Trophoblast cell (in vitro differentiated cells and primary cell): Measurements from ENCODE around the gene DGKD.

ENCODE experiments used
- DNase-seq, 2 donors: peaks; one replicate each; pipeline ENCODE4 v3.0.0-alpha.2; 2016
- H2AFZ ChIP-seq: 2 replicates; pipeline ENCODE4 v1.6.1; 2013; ENCODE audit warnings: low read length, moderate library complexity, mild to moderate bottlenecking; ENCODE audit not compliant: insufficient read depth, poor library complexity
- H2AK5ac ChIP-seq: 2 replicates; pipeline ENCODE4 v1.6.1; 2013; ENCODE audit warnings: mild to moderate bottlenecking, low read length
- H2BK120ac ChIP-seq: 2 replicates; pipeline ENCODE4 v1.6.1; 2013; ENCODE audit warnings: low read length, mild to moderate bottlenecking, moderate library complexity; ENCODE audit not compliant: insufficient read depth, poor library complexity
- H2BK12ac ChIP-seq: 2 replicates; pipeline ENCODE4 v1.6.1; 2013; ENCODE audit warnings: mild to moderate bottlenecking, low read length, moderate library complexity
- H2BK5ac ChIP-seq: 2 replicates; pipeline ENCODE4 v1.6.1; 2013; ENCODE audit warnings: low read length, low read depth, moderate library complexity, mild to moderate bottlenecking; ENCODE audit not compliant: poor library complexity
- H3K14ac ChIP-seq: 2 replicates; pipeline ENCODE4 v1.6.1; 2013; ENCODE audit warnings: mild to moderate bottlenecking, low read length
- H3K18ac ChIP-seq: 2 replicates; pipeline ENCODE4 v1.6.1; 2013; ENCODE audit warnings: mild to moderate bottlenecking, low read length
- H3K23ac ChIP-seq: 2 replicates; pipeline ENCODE4 v1.6.1; 2013; ENCODE audit warnings: low read length
- H3K27ac ChIP-seq: 2 replicates; pipeline ENCODE4 v1.5.1; 2013; ENCODE audit warnings: low read depth, mild to moderate bottlenecking, inconsistent platforms, low read length, moderate library complexity
- H3K27me3 ChIP-seq: 2 replicates; pipeline ENCODE4 v1.6.1; 2013; ENCODE audit warnings: inconsistent platforms, mild to moderate bottlenecking, low read length, moderate library complexity; ENCODE audit not compliant: insufficient read depth
- H3K36me3 ChIP-seq, 2 experiments: 1 replicate in 1 of 2; 2 replicates in 1 of 2; pipeline ENCODE4 v1.6.1; 2013; ENCODE audit warnings: low read length in 2 of 2, mild to moderate bottlenecking in 2 of 2, moderate library complexity in 1 of 2; ENCODE audit not compliant: insufficient read depth in 2 of 2, control insufficient read depth in 1 of 2
- H3K4ac ChIP-seq: 2 replicates; pipeline ENCODE4 v1.6.1; 2013; ENCODE audit warnings: low read depth, mild to moderate bottlenecking, low read length, moderate library complexity
- H3K4me1 ChIP-seq, 2 experiments: 1 replicate in 1 of 2; 2 replicates in 1 of 2; pipeline ENCODE4 v1.6.1; 2013; ENCODE audit warnings: low read length in 2 of 2, mild to moderate bottlenecking in 2 of 2, moderate library complexity in 1 of 2; ENCODE audit not compliant: insufficient read depth in 2 of 2, control insufficient read depth in 1 of 2
- H3K4me2 ChIP-seq: 2 replicates; pipeline ENCODE4 v1.6.1; 2013; ENCODE audit warnings: inconsistent platforms, mild to moderate bottlenecking, low read length, moderate library complexity
- H3K4me3 ChIP-seq: 2 replicates; pipeline ENCODE4 v1.5.1; 2013; ENCODE audit warnings: mild to moderate bottlenecking, low read depth, low read length, inconsistent platforms
- H3K79me1 ChIP-seq: one replicate; pipeline ENCODE4 v1.6.1; 2013; ENCODE audit warnings: low read length
- H3K79me2 ChIP-seq: 2 replicates; pipeline ENCODE4 v1.6.1; 2013; ENCODE audit warnings: low read length, mild to moderate bottlenecking; ENCODE audit not compliant: control insufficient read depth, insufficient read depth, poor library complexity
- H3K9ac ChIP-seq: 2 replicates; pipeline ENCODE4 v1.6.1; 2013; ENCODE audit warnings: mild to moderate bottlenecking, low read length
- H3K9me3 ChIP-seq: 2 replicates; pipeline ENCODE4 v1.6.1; 2013; ENCODE audit warnings: low read depth, mild to moderate bottlenecking, control low read depth, inconsistent platforms, low read length; ENCODE audit not compliant: insufficient read depth
- H4K12ac ChIP-seq: 2 replicates; pipeline ENCODE4 v1.6.1; 2013; ENCODE audit warnings: low read depth, mild to moderate bottlenecking, low read length, moderate library complexity
- H4K8ac ChIP-seq: 2 replicates; pipeline ENCODE4 v1.6.1; 2013; ENCODE audit warnings: low read depth, mild to moderate bottlenecking, low read length, moderate library complexity
- H4K91ac ChIP-seq: one replicate; pipeline ENCODE4 v1.6.1; 2013; ENCODE audit warnings: low read depth, mild to moderate bottlenecking, low read length, moderate library complexity
- WGBS: extraction: QIAGEN DNeasy Blood & Tissue Kit; methylation state at CpG from one replicate; pipeline ENCODE4 v1.1.7; 2013; ENCODE audit warnings: missing lambda C conversion rate; ENCODE audit not compliant: insufficient read length, insufficient coverage; ENCODE audit errors: extremely low coverage; 5-methylcytosine and 5-hydroxymethylcytosine counted together

Gene DGKD

DNA sequence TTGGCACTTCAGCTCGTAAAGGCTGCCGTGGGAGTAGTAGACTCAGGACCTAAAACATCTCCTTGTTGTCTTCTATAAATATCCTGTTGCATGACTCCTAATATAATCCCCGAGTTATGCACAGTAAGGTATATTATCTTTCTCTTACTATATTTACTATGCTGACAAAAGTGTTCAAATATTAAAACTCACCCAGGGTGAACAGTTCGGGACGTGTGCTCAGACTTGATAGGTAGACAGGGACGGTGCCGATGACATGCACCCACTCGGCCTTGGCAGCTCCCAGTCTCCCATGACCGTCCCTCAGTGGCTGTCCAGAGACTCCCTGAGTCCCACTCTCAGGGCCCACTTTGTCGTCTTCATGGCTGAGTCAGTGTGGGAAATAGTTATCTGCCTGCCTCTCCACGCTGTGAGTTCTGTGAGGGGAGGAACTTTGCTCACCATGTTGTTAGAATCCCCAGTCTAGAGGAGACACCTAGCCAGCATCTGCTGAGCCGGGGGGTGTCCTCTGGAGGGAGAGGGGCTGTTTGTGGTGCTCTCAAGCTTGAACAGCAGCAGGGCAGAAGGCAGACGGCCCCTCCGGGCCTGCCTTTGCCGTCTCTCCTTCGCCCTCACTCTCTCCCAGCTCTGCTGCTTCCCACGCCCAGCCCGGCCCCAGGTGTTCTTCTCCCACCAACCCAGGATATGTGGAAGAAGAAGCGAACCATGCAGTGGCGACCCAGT lies 75.0 kb downstream of the DGKD start:
- peak overlapping the region; percentile 91 for H3K18ac ChIP-seq
- peak overlapping the region; percentile 77 for H2AK5ac ChIP-seq
- H3K4me1 ChIP-seq: peaks cover 6 to 7% of the 10 kb centered on the region in 2 experiments
- H3K27me3 ChIP-seq: no peaks in the 10 kb centered on the region
- H3K79me2 ChIP-seq: peaks cover 5% of the 10 kb centered on the region
- H2BK12ac ChIP-seq: peak overlapping the region; percentile 93
- H3K14ac ChIP-seq: peak overlapping the region; percentile 86
- H2BK120ac ChIP-seq: peak overlapping the region; percentile 91
- no peak overlapping the region for H3K4me3 ChIP-seq
- peaks cover 6% of the 10 kb centered on the region for H3K79me1 ChIP-seq
- peak overlapping the region; percentile 73 for H3K4ac ChIP-seq
- H4K12ac ChIP-seq: no peak overlapping the region
- no peak overlapping the region for H3K9ac ChIP-seq
- no peaks in the 10 kb centered on the region for H3K36me3 ChIP-seq
- DNase-seq: no peak
- no peaks in the 10 kb centered on the region for H3K9me3 ChIP-seq
- peak overlapping the region; percentile 68 for H2BK5ac ChIP-seq
- H3K23ac ChIP-seq: no peak overlapping the region
- peak overlapping the region; percentile 65 for H4K8ac ChIP-seq
- no CpG with 5 or more reads among the region's 20 CpGs for WGBS
- peak overlapping the region; percentile 68 for H3K27ac ChIP-seq
- H3K4me2 ChIP-seq: peak overlapping the region; percentile 22
- H2AFZ ChIP-seq: no peak overlapping the region
- H4K91ac ChIP-seq: peak overlapping the region; percentile 64

GRCh38 chr2:233430081-233430480 lies 75.8 kb downstream of the DGKD start:
- Histone ChIP-seq H3K27ac (no peak overlapping the region), H4K12ac (no peak overlapping the region), H3K27me3 (no peaks in the 10 kb centered on the region), H2BK5ac (no peak overlapping the region), H3K79me2 (peaks cover 5% of the 10 kb centered on the region), H4K8ac (no peak overlapping the region), H2BK12ac (no peak overlapping the region), H2AK5ac (no peak overlapping the region), H3K4me3 (no peak overlapping the region), H3K18ac (no peak overlapping the region), H3K9me3 (no peaks in the 10 kb centered on the region), H3K4me1 (peaks cover 6 to 7% of the 10 kb centered on the region in 2 experiments), H3K4me2 (peak overlapping the region; percentile 30), H3K23ac (no peak overlapping the region), H3K14ac (no peak overlapping the region), H2AFZ (no peak overlapping the region), H3K4ac (no peak overlapping the region), H3K36me3 (no peaks in the 10 kb centered on the region), H4K91ac (no peak overlapping the region), H3K79me1 (peaks cover 6% of the 10 kb centered on the region), H2BK120ac (no peak overlapping the region), H3K9ac (no peak overlapping the region)
- WGBS: no CpG with 5 or more reads among the region's 4 CpGs
- DNase-seq: peak; percentile 72 to 94

DNA sequence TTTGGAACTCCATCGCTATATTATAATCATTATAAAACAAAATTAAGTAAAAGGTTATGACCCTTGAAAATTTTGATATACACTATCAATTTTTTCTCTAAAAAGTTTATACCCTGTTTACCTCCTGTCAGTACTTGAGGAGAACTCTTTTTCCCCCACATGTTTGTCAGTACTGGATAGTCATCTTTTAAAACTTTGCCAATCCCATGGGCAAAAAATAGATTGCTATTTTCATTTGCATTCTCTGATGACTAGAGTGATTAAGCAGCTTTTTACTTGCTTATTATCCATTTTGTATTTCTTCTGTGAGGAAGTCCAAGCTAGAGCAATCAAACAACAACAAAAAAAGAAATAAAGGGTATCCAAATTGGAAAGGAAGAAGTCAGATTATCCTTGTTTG lies 76.4 kb downstream of the DGKD start:
- H3K27me3 ChIP-seq: no peaks in the 10 kb centered on the region
- H3K4ac ChIP-seq: no peak overlapping the region
- peaks cover 3% of the 10 kb centered on the region in 2 experiments for H3K36me3 ChIP-seq
- H3K4me3 ChIP-seq: no peak overlapping the region
- H3K4me1 ChIP-seq: peaks cover 6 to 7% of the 10 kb centered on the region in 2 experiments
- H3K79me2 ChIP-seq: peaks cover 5% of the 10 kb centered on the region
- H2BK5ac ChIP-seq: no peak overlapping the region
- no peak overlapping the region for H4K12ac ChIP-seq
- H3K9ac ChIP-seq: no peak overlapping the region
- no peak overlapping the region for H3K14ac ChIP-seq
- H2AFZ ChIP-seq: no peak overlapping the region
- H2BK120ac ChIP-seq: no peak overlapping the region
- H4K91ac ChIP-seq: no peak overlapping the region
- H3K4me2 ChIP-seq: no peak overlapping the region
- no peak overlapping the region for H2BK12ac ChIP-seq
- H3K79me1 ChIP-seq: peaks cover 6% of the 10 kb centered on the region
- no peak overlapping the region for H4K8ac ChIP-seq
- H2AK5ac ChIP-seq: no peak overlapping the region
- no peak overlapping the region for H3K18ac ChIP-seq
- no peak overlapping the region for H3K27ac ChIP-seq
- H3K23ac ChIP-seq: no peak overlapping the region
- DNase-seq: no peak
- H3K9me3 ChIP-seq: peaks cover 1% of the 10 kb centered on the region
- no CpG with 5 or more reads among the region's 1 CpG for WGBS

- Histone ChIP-seq H2AFZ (no peak overlapping the region), H4K91ac (no peak overlapping the region), H3K27ac (no peak overlapping the region), H3K4ac (no peak overlapping the region), H2AK5ac (no peak overlapping the region), H2BK120ac (no peak overlapping the region), H3K14ac (no peak overlapping the region), H3K79me2 (peaks cover 3% of the 10 kb centered on the region), H3K18ac (no peak overlapping the region), H3K9me3 (peaks cover 4% of the 10 kb centered on the region), H3K23ac (no peak overlapping the region), H3K36me3 (peaks cover 14 to 24% of the 10 kb centered on the region in 2 experiments), H3K27me3 (no peaks in the 10 kb centered on the region), H4K12ac (no peak overlapping the region), H3K4me2 (no peak overlapping the region), H3K79me1 (peaks cover 6% of the 10 kb centered on the region), H2BK12ac (no peak overlapping the region), H3K4me3 (no peak overlapping the region), H3K9ac (no peak overlapping the region), H2BK5ac (no peak overlapping the region), H4K8ac (no peak overlapping the region), H3K4me1 (peaks cover 6 to 7% of the 10 kb centered on the region in 2 experiments)
- WGBS: no CpG with 5 or more reads among the region's 2 CpGs
- no peak for DNase-seq
Measured at GRCh38 chr2:233433029-233433428, 78.7 kb downstream of the DGKD start.
